ENCODE results near the gene APLP2. TPM values are rescaled to one million over a fixed set of nuclear protein-coding genes. Genes with fewer than 3 reads are reported as not detected.
"Not testable (repeated sequence)": the region's sequence is repeated elsewhere in the genome, so short reads cannot be mapped to it uniquely, and the experiment has no call there.

Gene APLP2
- total RNA-seq, 1 donor from 2014 or later: 548 TPM

DNA sequence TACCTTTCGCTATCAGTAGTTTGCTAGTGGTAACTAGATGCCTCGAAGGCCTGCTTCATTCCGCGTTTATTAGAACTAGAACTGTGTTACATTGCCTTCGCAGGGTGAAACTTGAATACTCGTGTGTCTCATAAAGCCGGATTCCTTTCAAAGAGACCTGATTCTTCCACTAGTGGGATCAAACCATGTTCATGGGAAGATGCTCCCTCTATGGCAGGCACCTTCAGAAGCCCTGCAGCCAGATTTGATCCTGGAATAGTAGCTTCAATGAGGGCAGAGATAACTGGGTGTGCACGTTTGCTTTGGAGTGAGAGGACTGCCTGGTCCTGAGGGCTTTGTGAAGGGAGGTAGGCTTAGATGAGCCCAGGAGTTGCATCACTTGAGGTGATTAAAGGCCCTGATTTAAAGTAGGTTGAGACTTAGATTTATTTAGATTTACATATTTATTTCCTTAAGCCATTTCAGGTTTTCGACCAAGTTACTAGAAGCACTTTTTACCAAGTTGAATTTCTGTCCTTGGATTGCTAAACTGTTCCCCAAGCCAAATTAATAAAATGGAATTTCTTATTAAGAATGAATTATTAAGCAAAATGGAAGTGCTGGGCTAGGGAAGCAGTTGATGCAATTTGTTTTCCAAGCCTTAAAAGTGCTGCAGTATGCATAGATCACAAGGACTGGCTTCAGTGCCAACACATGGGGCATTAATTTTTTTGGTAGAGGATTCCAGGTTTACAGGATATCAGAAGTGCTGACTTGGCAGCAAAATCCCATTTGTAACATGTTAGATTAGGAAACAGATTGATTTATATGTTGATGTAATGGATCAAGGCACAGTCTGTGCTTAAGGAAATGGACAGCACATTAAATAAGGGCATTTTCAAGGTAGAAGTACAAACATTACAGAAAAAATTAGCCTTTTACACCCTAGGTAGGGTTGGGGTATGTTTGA is 32.9 kb downstream of the APLP2 start:
- no peak overlapping the region for H3K4me3 ChIP-seq (ENCODE audit: low read depth, low read length)
- TF ChIP-seq, protein P1, sequence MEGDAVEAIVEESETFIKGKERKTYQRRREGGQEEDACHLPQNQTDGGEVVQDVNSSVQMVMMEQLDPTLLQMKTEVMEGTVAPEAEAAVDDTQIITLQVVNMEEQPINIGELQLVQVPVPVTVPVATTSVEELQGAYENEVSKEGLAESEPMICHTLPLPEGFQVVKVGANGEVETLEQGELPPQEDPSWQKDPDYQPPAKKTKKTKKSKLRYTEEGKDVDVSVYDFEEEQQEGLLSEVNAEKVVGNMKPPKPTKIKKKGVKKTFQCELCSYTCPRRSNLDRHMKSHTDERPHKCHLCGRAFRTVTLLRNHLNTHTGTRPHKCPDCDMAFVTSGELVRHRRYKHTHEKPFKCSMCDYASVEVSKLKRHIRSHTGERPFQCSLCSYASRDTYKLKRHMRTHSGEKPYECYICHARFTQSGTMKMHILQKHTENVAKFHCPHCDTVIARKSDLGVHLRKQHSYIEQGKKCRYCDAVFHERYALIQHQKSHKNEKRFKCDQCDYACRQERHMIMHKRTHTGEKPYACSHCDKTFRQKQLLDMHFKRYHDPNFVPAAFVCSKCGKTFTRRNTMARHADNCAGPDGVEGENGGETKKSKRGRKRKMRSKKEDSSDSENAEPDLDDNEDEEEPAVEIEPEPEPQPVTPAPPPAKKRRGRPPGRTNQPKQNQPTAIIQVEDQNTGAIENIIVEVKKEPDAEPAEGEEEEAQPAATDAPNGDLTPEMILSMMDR (conservative IDR thresholded peaks at IDR 0.05; ENCODE audit: low read depth, low read length): no peak
- no peak for DNase-seq (ENCODE audit: low read depth)

DNA sequence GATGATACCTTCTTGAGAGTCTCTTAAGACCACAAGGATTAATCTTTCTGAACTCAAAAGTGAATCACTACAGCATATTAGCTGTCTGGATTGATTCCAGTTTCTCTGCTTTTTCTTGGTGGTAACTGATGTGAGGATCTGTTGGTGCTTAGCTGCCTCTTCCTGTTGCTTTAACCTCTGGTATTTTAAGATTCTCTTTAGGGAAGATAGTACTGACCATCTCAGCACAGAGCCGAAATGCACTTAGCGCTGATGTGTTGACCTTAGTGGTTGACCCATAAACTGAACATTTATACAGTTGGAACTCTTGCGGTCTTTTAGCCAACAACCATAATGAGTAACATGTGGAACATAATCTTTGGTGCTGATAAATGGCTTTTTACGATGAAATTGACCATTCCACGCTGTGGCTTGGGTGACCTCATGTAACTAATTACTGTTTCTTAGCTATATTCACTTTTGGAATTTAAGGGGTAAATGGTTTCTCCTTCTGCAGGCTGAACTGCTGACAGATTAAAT is 33.7 kb downstream of the APLP2 start:
- H3K4me3 ChIP-seq (ENCODE audit: low read depth, low read length): no peak overlapping the region
- no peak for DNase-seq (ENCODE audit: low read depth)
- TF ChIP-seq, protein P1 (conservative IDR thresholded peaks at IDR 0.05; ENCODE audit: low read depth, low read length): no peak

DNA sequence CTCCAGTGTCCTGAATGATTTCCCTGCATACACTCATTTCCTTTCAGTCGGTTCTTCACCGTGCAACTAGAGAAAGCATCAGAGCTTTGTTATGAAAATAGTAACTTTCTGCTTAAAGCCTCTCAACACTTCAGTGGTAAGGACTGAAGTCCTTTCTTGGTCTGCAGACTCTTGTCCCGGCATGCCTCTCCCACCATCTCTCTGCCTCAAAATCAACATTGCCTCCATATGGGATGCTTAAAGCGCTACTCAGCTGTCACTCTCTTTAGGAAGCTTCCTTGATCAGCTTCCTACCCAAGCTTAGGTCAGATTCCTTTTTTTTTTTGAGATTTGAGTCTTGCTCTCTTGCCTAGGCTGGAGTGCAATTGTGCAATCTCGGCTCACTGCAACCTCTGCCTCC is 36.7 kb downstream of the APLP2 start:
- no peak overlapping the region for H3K4me3 ChIP-seq (ENCODE audit: low read depth, low read length)
- TF ChIP-seq, protein P1 (conservative IDR thresholded peaks at IDR 0.05; ENCODE audit: low read depth, low read length): no peak
- no peak for DNase-seq (ENCODE audit: low read depth)

DNA sequence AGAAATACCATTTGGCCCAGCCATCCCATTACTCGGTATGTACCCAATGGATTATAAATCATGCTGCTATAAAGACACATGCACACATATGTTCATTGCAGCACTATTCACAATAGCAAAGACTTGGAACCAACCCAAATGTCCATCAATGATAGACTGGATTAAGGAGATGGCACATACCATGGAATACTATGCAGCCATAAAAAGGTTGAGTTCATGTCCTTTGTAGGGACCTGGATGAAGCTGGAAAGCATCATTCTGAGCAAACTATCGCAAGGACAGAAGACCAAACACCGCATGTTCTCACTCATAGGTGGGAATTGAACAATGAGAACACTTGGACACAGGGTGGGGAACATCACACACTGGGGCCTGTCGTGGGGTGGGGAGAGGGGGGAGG is 39.0 kb downstream of the APLP2 start:
- H3K4me3 ChIP-seq (ENCODE audit: low read depth, low read length); DNase-seq (ENCODE audit: low read depth): not testable (repeated sequence)

DNA sequence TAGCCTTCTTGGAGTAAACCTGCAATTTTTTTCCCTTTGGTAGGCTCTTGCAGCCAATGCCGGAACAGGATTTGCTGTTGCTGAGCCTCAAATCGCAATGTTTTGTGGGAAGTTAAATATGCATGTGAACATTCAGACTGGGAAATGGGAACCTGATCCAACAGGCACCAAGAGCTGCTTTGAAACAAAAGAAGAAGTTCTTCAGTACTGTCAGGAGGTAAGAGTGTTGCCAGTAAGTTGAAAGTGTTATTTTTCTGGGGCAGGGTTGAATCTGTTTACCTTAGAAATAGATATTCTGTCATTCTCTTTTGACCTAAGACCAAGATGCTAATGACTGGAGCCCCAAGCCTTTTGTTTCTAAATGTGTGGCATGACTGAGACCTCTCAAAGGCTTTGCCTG is 39.7 kb downstream of the APLP2 start:
- H3K4me3 ChIP-seq (ENCODE audit: low read depth, low read length): no peak overlapping the region
- DNase-seq (ENCODE audit: low read depth): no peak
- TF ChIP-seq, protein P1 (conservative IDR thresholded peaks at IDR 0.05; ENCODE audit: low read depth, low read length): no peak

DNA sequence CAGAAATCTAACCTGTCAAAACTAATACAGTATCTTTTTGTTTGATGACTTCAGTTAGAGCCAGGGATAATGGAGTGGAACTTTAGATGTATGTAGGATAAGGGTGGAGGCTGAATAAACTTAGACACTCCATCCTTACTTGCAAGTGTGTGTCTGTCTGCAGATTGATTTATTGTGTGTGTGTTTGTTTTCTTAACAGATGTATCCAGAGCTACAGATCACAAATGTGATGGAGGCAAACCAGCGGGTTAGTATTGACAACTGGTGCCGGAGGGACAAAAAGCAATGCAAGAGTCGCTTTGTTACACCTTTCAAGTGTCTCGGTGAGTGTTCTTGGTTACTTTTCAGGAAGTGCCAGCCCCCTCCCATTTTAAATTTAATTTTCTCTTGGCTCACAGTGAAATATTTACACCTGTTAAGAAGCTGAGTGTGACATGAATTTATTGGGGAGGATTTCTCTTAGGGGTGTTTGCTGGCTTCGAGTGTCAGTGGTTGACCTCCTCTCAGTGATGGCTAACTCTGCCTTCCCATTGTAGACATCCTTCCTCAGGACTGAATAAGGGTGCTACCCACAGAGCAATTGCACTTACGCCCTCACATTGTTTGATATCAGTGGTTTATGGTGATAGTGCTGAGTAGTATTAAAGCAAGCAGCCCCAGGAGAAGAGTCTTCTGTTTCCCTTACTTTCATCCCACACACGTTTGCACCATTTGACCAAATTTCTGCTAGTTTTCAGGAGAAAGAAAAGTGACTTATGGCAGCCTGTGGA is 40.8 kb downstream of the APLP2 start:
- TF ChIP-seq, protein P1 (conservative IDR thresholded peaks at IDR 0.05; ENCODE audit: low read depth, low read length): no peak
- DNase-seq (ENCODE audit: low read depth): no peak

More for the DNA sequence above, 40.8 kb downstream of the APLP2 start:
- H3K4me3 ChIP-seq (ENCODE audit: low read depth, low read length): no peak overlapping the region

Data from epithelial cell of proximal tubule (primary cell).